ENCODE measurements around the gene PCBP2. TPM values are rescaled to one million over a fixed set of nuclear protein-coding genes. Genes with fewer than 3 reads are reported as not detected.

Gene PCBP2
- total RNA-seq, 1 donor from 2014 or later = 350 TPM

GRCh38 chr12:53514628-53515290 is 62.9 kb downstream of the PCBP2 start:
- no peaks in the 10 kb centered on the region for H3K27me3 ChIP-seq (ENCODE audit: control insufficient read depth, insufficient read depth, low read length)
- no peaks in the 10 kb centered on the region for H3K36me3 ChIP-seq (ENCODE audit: control insufficient read depth, insufficient read depth, low read length)
- no peak overlapping the region for H3K4me3 ChIP-seq (ENCODE audit: low read depth, low read length)
- TF ChIP-seq CTCF (IDR thresholded peaks at IDR 0.05; ENCODE audit: insufficient read depth, low read length, poor library complexity, severe bottlenecking) = no peak
- no peak for DNase-seq (ENCODE audit: low read depth)

DNA sequence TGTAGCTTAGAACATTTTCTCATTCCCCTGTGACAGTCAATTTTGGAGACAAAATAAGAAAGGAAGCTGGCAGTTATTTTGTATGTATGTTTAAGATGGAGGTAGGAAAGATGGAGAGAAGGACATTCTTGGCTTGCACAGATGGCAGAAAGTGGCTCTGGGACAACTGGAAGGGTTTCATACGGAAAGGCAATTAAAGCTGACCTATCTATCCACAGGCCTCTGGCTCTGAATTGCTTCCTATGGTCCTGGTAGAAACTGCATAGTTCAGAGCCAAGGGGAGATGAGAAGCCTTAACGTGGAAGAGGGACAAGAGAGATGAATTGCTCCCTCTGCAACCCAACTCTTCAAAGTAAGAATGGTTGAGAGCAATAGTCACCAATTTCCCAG is 63.4 kb downstream of the PCBP2 start:
- DNase-seq (ENCODE audit: low read depth) = no peak
- no peak overlapping the region for H3K4me3 ChIP-seq (ENCODE audit: low read depth, low read length)
- H3K27me3 ChIP-seq (ENCODE audit: control insufficient read depth, insufficient read depth, low read length) = no peaks in the 10 kb centered on the region
- TF ChIP-seq CTCF (IDR thresholded peaks at IDR 0.05; ENCODE audit: insufficient read depth, low read length, poor library complexity, severe bottlenecking) = no peak
- H3K36me3 ChIP-seq (ENCODE audit: control insufficient read depth, insufficient read depth, low read length) = no peaks in the 10 kb centered on the region

GRCh38 chr12:53516758-53517455 is 65.0 kb downstream of the PCBP2 start:
- no peak for DNase-seq (ENCODE audit: low read depth)
- no peaks in the 10 kb centered on the region for H3K27me3 ChIP-seq (ENCODE audit: control insufficient read depth, insufficient read depth, low read length)
- no peaks in the 10 kb centered on the region for H3K36me3 ChIP-seq (ENCODE audit: control insufficient read depth, insufficient read depth, low read length)
- no peak overlapping the region for H3K4me3 ChIP-seq (ENCODE audit: low read depth, low read length)
- no peak for TF ChIP-seq CTCF (IDR thresholded peaks at IDR 0.05; ENCODE audit: insufficient read depth, low read length, poor library complexity, severe bottlenecking)

DNA sequence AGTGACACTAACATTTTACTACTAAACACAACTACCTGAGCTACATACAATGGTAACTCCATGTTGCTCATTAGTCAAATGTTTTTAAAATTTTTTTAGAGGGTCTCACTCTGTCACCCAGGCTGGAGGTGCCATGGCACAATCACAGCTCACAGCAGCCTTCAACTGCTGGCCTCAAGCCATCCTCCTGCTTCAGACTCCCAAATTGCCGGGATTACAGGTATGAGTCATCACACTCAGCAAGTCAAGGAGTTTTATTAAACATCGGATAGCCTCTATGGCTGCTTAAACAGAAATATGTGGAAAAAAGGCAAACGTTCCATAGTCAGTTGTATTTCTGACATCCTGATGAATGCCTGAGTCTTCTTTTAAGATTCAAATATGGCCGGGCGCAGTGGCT is 66.5 kb downstream of the PCBP2 start:
- no peak for TF ChIP-seq CTCF (IDR thresholded peaks at IDR 0.05; ENCODE audit: insufficient read depth, low read length, poor library complexity, severe bottlenecking)
- H3K4me3 ChIP-seq (ENCODE audit: low read depth, low read length) = no peak overlapping the region

DNA sequence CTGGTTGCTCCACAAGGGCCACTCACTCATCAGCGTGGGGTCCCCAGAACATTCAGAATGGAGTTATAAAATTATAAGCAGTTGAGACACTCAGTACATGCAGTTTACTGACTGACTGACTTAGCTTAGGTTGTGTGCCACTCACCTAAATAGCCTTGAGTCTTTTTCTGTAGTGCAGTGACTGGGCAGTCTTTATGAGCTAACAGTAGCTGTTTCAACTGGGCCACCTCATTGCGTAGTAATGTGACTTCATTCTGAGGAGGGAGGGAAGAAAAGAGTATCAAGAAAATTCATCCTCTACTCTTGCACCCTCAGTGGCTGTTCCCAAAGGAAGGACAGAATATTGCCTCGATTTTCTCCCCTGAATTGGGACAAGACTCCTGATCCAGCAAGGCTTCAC is 71.2 kb downstream of the PCBP2 start:
- Histone ChIP-seq H3K27me3 (ENCODE audit: control insufficient read depth, insufficient read depth, low read length) (no peaks in the 10 kb centered on the region), H3K36me3 (ENCODE audit: control insufficient read depth, insufficient read depth, low read length) (no peaks in the 10 kb centered on the region), H3K4me3 (ENCODE audit: low read depth, low read length) (no peak overlapping the region)
- no peak for TF ChIP-seq CTCF (IDR thresholded peaks at IDR 0.05; ENCODE audit: insufficient read depth, low read length, poor library complexity, severe bottlenecking)
- DNase-seq (ENCODE audit: low read depth) = no peak

More for the DNA sequence above, 66.5 kb downstream of the PCBP2 start:
- Histone ChIP-seq H3K36me3 (ENCODE audit: control insufficient read depth, insufficient read depth, low read length) (no peaks in the 10 kb centered on the region), H3K27me3 (ENCODE audit: control insufficient read depth, insufficient read depth, low read length) (no peaks in the 10 kb centered on the region)
- no peak for DNase-seq (ENCODE audit: low read depth)
